ENCODE results near the gene WDR48. TPM values are rescaled to one million over a fixed set of nuclear protein-coding genes. Genes with fewer than 3 reads are reported as not detected.

WDR48 gene
- total RNA-seq, 2 experiments from 2014 or later, result 33.2 to 34.7 TPM

- H3K4me3 Mint-ChIP-seq, result no peak overlapping the region
- H3K4me1 Mint-ChIP-seq (ENCODE audit: low read depth), result no peaks in the 10 kb centered on the region
- H3K36me3 Mint-ChIP-seq (ENCODE audit: low read depth), result no peaks in the 10 kb centered on the region
- CTCF ChIA-PET, result interaction anchor here (0.9 to 2.1 kb wide), 8 partner anchors 9 to 533 kb away, joined by 3 to 13 read pairs (median 4); partner anchors contain the start of gene EXOG
- no peak overlapping the region for H3K27ac Mint-ChIP-seq
- H3K27me3 Mint-ChIP-seq, result peaks cover 13% of the 10 kb centered on the region
- DNase-seq (no peak), ATAC-seq (no peak)
- POLR2A ChIA-PET, result no interaction called here
- H3K9me3 Mint-ChIP-seq, result no peaks in the 10 kb centered on the region
- intact Hi-C loops (cut with micrococcal nuclease), result no loop called here
- TF ChIP-seq CTCF (IDR thresholded peaks at IDR 0.05), result no peak
These were observed 22.3 kb upstream of the WDR48 start for GRCh38 chr3:39029556-39029955.

GRCh38 chr3:39038165-39038564 lies 13.7 kb upstream of the WDR48 start:
- no peak for TF ChIP-seq CTCF (IDR thresholded peaks at IDR 0.05)
- Mint-ChIP-seq H3K27ac (no peak overlapping the region), H3K4me1 (ENCODE audit: low read depth) (peaks cover 5% of the 10 kb centered on the region), H3K27me3 (no peaks in the 10 kb centered on the region), H3K9me3 (peaks cover 4% of the 10 kb centered on the region), H3K4me3 (no peak overlapping the region), H3K36me3 (ENCODE audit: low read depth) (no peaks in the 10 kb centered on the region)
- intact Hi-C loops (cut with micrococcal nuclease), result no loop called here
- no peak for DNase-seq
- POLR2A ChIA-PET, result no interaction called here
- CTCF ChIA-PET, result no interaction called here
- ATAC-seq, result no peak

GRCh38 chr3:39050029-39050428 lies 1.8 kb upstream of the WDR48 start:
- Mint-ChIP-seq H3K36me3 (ENCODE audit: low read depth) (no peaks in the 10 kb centered on the region), H3K27me3 (no peaks in the 10 kb centered on the region), H3K9me3 (no peaks in the 10 kb centered on the region), H3K4me1 (ENCODE audit: low read depth) (peaks cover 37% of the 10 kb centered on the region), H3K4me3 (no peak overlapping the region), H3K27ac (peak overlapping the region; percentile 40)
- POLR2A ChIA-PET, result no interaction called here
- ATAC-seq, result no peak
- CTCF ChIA-PET, result interaction anchor here (1.4 kb wide), 1 partner anchor 20 kb away, joined by 3 read pairs; no protein-coding TSS in a partner anchor
- TF ChIP-seq CTCF (IDR thresholded peaks at IDR 0.05), result no peak
- intact Hi-C loops (cut with micrococcal nuclease), result no loop called here
- DNase-seq, result no peak

GRCh38 chr3:39052583-39052982 lies 767 bp downstream of the WDR48 start:
- POLR2A ChIA-PET, result interaction anchor here (1.0 kb wide), 1 partner anchor 10 kb away, joined by 3 read pairs; no protein-coding TSS in a partner anchor
- Mint-ChIP-seq H3K4me1 (ENCODE audit: low read depth) (peaks cover 54% of the 10 kb centered on the region), H3K9me3 (no peaks in the 10 kb centered on the region), H3K27me3 (no peaks in the 10 kb centered on the region), H3K27ac (peak overlapping the region; percentile 99), H3K36me3 (ENCODE audit: low read depth) (no peaks in the 10 kb centered on the region), H3K4me3 (peak overlapping the region; percentile 87)
- intact Hi-C loops (cut with micrococcal nuclease), result no loop called here
- TF ChIP-seq CTCF (IDR thresholded peaks at IDR 0.05), result no peak
- CTCF ChIA-PET, result no interaction called here
- DNase-seq, result peak; percentile 31
- ATAC-seq, result no peak

DNA sequence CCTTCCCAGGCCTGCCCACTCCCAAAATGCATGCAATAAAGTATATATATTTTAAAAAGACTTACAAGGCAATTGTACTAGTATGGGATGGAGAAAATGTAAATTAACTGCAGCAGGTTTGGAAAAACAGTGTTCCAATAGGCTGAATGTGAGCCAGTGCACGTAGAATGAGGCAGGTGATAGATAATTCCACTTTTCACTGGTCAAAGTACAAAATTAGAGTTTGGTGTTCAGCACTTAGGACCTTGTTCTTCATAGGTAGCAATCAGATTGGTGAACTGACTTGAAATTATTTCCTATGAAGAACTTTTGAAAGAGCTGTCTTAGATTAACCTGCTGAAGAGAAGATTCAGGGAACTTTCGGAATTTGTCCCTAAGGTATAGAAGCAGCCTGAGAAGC lies 1.9 kb downstream of the WDR48 start:
- no peak for ATAC-seq
- no peak for TF ChIP-seq CTCF (IDR thresholded peaks at IDR 0.05)
- ChIA-PET CTCF (interaction anchor here (1.3 kb wide), 1 partner anchor 12 kb away, joined by 3 read pairs; no protein-coding TSS in a partner anchor), POLR2A (no interaction called here)
- no peak overlapping the region for H3K27ac Mint-ChIP-seq
- intact Hi-C loops (cut with micrococcal nuclease), result no loop called here
- peaks cover 1% of the 10 kb centered on the region for H3K36me3 Mint-ChIP-seq (ENCODE audit: low read depth)
- H3K4me3 Mint-ChIP-seq, result no peak overlapping the region
- H3K4me1 Mint-ChIP-seq (ENCODE audit: low read depth), result peaks cover 57% of the 10 kb centered on the region
- H3K9me3 Mint-ChIP-seq, result no peaks in the 10 kb centered on the region
- no peaks in the 10 kb centered on the region for H3K27me3 Mint-ChIP-seq
- DNase-seq, result no peak
